ENCODE results near the gene TMEM131L. TPM values are rescaled to one million over a fixed set of nuclear protein-coding genes. Genes with fewer than 3 reads are reported as not detected.

Gene TMEM131L
- total RNA-seq, 1 experiment from 2014 or later, result 14.6 TPM

GRCh38 chr4:153479101-153479500, 12.9 kb downstream of the TMEM131L start:
- H3K18ac ChIP-seq (ENCODE audit: insufficient read length, low read depth, low read length), result no peak overlapping the region
- H4K8ac ChIP-seq (replicated peaks; ENCODE audit: insufficient read length, low read depth, low read length), result no peak overlapping the region
- no peaks in the 10 kb centered on the region for H3K27me3 ChIP-seq (ENCODE audit: insufficient read depth, low read length)
- H2BK120ac ChIP-seq (ENCODE audit: low read depth, low read length, poor library complexity, severe bottlenecking), result no peak overlapping the region
- H3K9me3 ChIP-seq (ENCODE audit: control insufficient read depth, low read depth, low read length), result no peaks in the 10 kb centered on the region
- H2AK5ac ChIP-seq (ENCODE audit: insufficient read length, low read length), result no peak overlapping the region
- no peak overlapping the region for H3K14ac ChIP-seq (ENCODE audit: insufficient read depth, low read length)
- H3T11ph ChIP-seq (ENCODE audit: low read length), result no peak overlapping the region
- H3K79me1 ChIP-seq (ENCODE audit: insufficient read depth, low read depth, low read length, poor library complexity, severe bottlenecking), result no peaks in the 10 kb centered on the region
- no peak overlapping the region for H3K56ac ChIP-seq (ENCODE audit: insufficient read length, low read depth, low read length)
- no peak overlapping the region for H4K5ac ChIP-seq (ENCODE audit: insufficient read length, low read depth, low read length)
- no peak overlapping the region for H2BK12ac ChIP-seq (ENCODE audit: insufficient read length, low read depth, low read length)
- H3K4me1 Mint-ChIP-seq, result peaks cover 18% of the 10 kb centered on the region in 2 experiments
- H4K20me1 ChIP-seq (ENCODE audit: control insufficient read depth, insufficient read depth, insufficient read length), result no peaks in the 10 kb centered on the region
- DNase-seq, result no peak
- no peak overlapping the region for H3K9ac ChIP-seq (ENCODE audit: extremely low read depth, insufficient read length, low read length)
- H2BK5ac ChIP-seq (ENCODE audit: insufficient read length, low read length), result no peak overlapping the region
- H2BK15ac ChIP-seq (ENCODE audit: low read depth, low read length), result no peak overlapping the region
- peaks cover 11 to 32% (median 22%) of the 10 kb centered on the region in 3 experiments for H3K36me3 Mint-ChIP-seq (ENCODE audit: insufficient read depth in 1 of 3, low read depth in 3 of 3)
- no peak for TF ChIP-seq CTCF (conservative IDR thresholded peaks at IDR 0.05)
- H3K9me3 Mint-ChIP-seq, result no peaks in the 10 kb centered on the region
- no peak overlapping the region for H3K4me3 Mint-ChIP-seq
- WGBS (ENCODE audit: extremely low coverage, insufficient read length, low lambda C conversion rate), result no CpG with 5 or more reads among the region's 3 CpGs
- H2AFZ ChIP-seq (ENCODE audit: low read length), result no peak overlapping the region
- no peaks in the 10 kb centered on the region for H3K27me3 Mint-ChIP-seq (ENCODE audit: low read depth)
- no peak overlapping the region for H3K4ac ChIP-seq (ENCODE audit: low read depth, low read length)
- H3K27ac Mint-ChIP-seq, result peak overlapping the region in 2 of 3 experiments; percentile 12 to 81; a peak in 2 of 7 replicates
- H4K91ac ChIP-seq (ENCODE audit: insufficient read length, low read depth, low read length), result no peak overlapping the region
- no peak overlapping the region for H3K4me2 ChIP-seq (ENCODE audit: insufficient read depth, insufficient read length, low read length)
- no peaks in the 10 kb centered on the region for H3K23me2 ChIP-seq (ENCODE audit: insufficient read length, low read depth, low read length, poor library complexity, severe bottlenecking)
- H3K79me2 ChIP-seq (ENCODE audit: insufficient read depth, low read length), result peaks cover 2% of the 10 kb centered on the region; the same call in 1 of the 2 replicates
- no peak overlapping the region for H3K27ac ChIP-seq (ENCODE audit: insufficient read length, low read depth, low read length)
- peaks cover 3% of the 10 kb centered on the region; the same call in 1 of the 2 replicates for H3K4me1 ChIP-seq (ENCODE audit: insufficient read depth, low read length)
- no peak overlapping the region for H2BK20ac ChIP-seq (ENCODE audit: low read depth, low read length, poor library complexity, severe bottlenecking)
- no peak overlapping the region for H3K23ac ChIP-seq (ENCODE audit: insufficient read length, low read depth, low read length)

All from H9 (cell line).